ENCODE results near the gene VAV3.

The VAV3 gene

GRCh38 chr1:107669996-107670395 is 295.0 kb downstream of the VAV3 start:
- no peak for DNase-seq (ENCODE audit: low spot score)
- no peak overlapping the region for H3K4me3 ChIP-seq
- no peak for TF ChIP-seq CTCF (IDR thresholded peaks at IDR 0.05)
- no peak overlapping the region for H3K27ac ChIP-seq

- Histone ChIP-seq H3K4me3 (no peak overlapping the region), H3K27ac (no peak overlapping the region)
- DNase-seq (ENCODE audit: low spot score): no peak
- TF ChIP-seq CTCF (IDR thresholded peaks at IDR 0.05): no peak
These were observed 296.2 kb downstream of the VAV3 start for GRCh38 chr1:107668762-107669161.

- no peak for TF ChIP-seq CTCF (IDR thresholded peaks at IDR 0.05)
- DNase-seq (ENCODE audit: low spot score): no peak
- H3K4me3 ChIP-seq: no peak overlapping the region
- H3K27ac ChIP-seq: no peak overlapping the region
These were observed 298.5 kb downstream of the VAV3 start for GRCh38 chr1:107666493-107666892.

GRCh38 chr1:107664982-107665925 is 299.7 kb downstream of the VAV3 start:
- Histone ChIP-seq H3K27ac (no peak overlapping the region), H3K4me3 (no peak overlapping the region)
- DNase-seq (ENCODE audit: low spot score): no peak
- TF ChIP-seq CTCF (IDR thresholded peaks at IDR 0.05): no peak

GRCh38 chr1:107662971-107663370 is 302.0 kb downstream of the VAV3 start:
- no peak for DNase-seq (ENCODE audit: low spot score)
- no peak for TF ChIP-seq CTCF (IDR thresholded peaks at IDR 0.05)
- Histone ChIP-seq H3K4me3 (no peak overlapping the region), H3K27ac (no peak overlapping the region)

GRCh38 chr1:107661158-107661557 is 303.8 kb downstream of the VAV3 start:
- Histone ChIP-seq H3K4me3 (no peak overlapping the region), H3K27ac (no peak overlapping the region)
- no peak for TF ChIP-seq CTCF (IDR thresholded peaks at IDR 0.05)
- DNase-seq (ENCODE audit: low spot score): no peak

- H3K4me3 ChIP-seq: no peak overlapping the region
- H3K27ac ChIP-seq: no peak overlapping the region
- TF ChIP-seq CTCF (IDR thresholded peaks at IDR 0.05): no peak
- no peak for DNase-seq (ENCODE audit: low spot score)
These were observed 305.0 kb downstream of the VAV3 start for GRCh38 chr1:107659961-107660360.
